RPMI7951 (cell line): ENCODE results near the gene PAX7. TPM values are rescaled to one million over a fixed set of nuclear protein-coding genes. Genes with fewer than 3 reads are reported as not detected.
"Not testable (repeated sequence)": the region's sequence is repeated elsewhere in the genome, so short reads cannot be mapped to it uniquely, and the experiment has no call there.

Experiments
- DNase-seq: peaks from one replicate; pipeline ENCODE4 v3.0.0-alpha.2; 2012; ENCODE audit warnings: low read depth
- total RNA-seq: library from RNA; depleted of rRNA; stranded (reverse); fragments of >200 nt; shearing (Covaris generic); gene quantifications from 2 replicates; pipeline ENCODE4 v1.2.3, GENCODE V29; 2014

Gene PAX7
- total RNA-seq, 1 experiment from 2014 or later, result not detected

DNA sequence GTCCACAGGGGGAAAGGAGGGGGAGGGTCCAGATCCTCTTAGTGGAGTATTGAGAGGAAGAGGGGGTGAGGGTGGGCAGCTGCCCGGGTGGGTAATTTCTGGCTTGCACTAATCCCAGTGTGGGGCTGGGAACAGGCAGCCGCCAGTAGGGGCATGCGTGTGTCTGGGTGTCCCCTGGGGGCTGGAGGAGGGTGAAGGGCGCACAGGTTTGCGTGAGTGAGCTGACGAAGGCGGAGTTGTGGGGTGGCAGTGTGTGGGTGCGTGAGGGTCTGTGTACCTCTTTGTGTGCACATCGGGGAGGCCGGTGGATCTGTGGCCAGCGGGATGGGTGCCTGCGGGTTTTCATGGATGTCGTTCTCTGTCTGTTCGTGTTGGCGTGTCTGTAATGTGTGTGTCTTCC, 97.3 kb downstream of the PAX7 start:
- no peak for DNase-seq

DNA sequence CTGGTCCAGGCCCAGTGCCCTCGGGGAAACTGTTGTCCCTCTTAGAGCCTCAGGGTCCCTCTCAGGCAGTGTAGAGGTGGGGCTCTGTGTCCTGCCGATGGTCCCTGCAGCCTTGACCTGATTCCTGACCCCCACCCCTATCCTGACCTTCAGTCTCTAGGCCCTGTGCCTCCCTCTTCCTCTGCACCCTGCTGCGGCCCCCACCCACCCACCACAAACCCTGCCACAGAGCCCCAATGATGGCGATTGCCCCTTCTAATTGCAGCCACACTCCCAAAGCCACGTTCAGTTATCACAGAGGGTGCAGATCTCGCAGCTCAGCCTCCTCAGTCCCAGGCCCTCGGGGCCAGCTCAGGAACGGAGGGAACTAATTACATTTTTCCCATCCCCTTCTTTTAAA, 99.7 kb downstream of the PAX7 start:
- no peak for DNase-seq

DNA sequence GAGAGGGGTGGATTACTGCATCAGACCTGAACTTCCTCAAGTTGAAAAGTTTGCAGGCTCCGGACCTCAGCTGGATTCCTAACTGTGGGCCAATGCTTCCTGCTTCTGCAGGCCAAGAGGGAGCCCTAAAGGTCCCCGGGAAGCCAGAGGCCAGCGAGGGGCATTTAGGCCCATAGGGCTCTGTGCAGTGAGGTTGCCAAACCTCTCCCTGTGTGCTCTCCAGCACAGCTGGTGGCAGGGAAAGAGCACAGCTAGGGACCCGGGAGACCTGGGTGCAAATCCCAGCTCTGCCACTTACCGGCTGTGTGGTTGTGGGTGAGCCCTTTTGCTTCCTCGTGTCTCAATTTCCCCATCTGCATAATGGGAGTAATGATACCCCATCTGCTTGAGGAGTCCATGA, 100.5 kb downstream of the PAX7 start:
- DNase-seq, result no peak

DNA sequence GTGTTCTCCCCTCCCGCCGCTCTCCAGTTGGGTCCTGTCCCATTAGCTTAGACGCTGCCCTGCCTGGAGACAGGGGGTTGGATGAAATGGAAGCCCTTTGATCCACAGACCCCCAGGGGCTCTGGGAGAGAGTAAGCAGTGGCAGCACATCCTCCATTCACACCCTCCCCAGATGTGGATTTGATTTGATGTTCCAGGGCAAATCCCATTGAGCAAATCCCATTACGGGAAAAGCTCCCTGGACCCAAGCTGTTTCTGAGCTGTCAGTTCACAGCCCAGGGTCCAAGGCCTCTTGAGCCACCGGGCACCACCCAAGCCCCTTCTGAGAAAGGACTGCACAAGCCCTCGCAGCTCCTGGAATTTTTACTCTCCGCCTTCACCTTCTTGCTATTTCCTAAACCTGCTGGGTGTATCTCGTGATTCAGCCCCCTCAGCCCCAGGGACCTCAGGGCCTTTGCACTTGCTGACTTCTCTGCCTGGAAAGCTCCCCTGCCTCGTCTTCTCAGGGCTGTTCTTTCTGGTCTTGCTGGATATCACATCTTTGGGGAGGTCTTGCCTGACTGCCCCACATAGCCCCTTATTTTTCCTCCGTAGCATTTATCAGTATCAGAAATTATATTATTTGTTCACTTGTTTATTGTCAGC, 101.1 kb downstream of the PAX7 start:
- no peak for DNase-seq

DNA sequence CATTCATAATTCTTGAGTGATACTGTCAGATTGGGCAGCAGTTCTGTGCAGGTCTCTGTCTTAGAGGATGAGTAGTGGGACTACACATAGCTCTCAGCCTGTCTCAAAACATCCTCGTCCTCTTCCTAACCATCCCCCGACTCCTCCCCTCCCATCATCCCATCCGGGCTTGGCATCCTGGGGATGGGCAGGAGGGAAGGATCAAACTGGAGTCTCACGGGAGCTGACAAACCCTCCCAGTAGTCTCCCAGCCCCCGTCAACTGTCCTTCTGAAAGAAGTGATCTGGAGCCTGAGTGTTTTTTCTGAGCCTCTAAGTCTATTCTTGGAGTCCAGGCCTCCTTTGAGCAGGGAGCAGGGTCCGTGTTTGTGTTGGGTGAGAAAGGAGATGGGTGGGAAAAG, 102.0 kb downstream of the PAX7 start:
- no peak for DNase-seq

DNA sequence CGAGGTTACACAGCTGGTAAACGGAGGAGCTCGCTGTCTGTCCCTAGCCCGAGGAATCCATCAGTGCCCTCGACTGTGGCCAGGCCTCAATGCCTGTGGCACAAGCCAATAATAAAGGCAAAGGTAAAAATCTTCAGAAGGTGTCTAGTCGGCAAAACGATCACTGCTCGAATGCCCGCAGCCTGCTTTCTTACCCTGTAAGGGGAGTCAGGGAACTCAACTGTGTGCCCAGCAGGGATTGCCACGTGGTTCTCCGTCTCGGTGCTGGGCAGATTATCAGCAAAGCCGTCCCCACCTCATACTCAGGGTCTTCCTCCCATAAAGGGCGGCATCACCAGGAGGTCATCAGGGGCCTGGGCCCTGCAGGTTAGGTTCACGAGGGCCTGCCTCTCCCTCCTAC, 103.4 kb downstream of the PAX7 start:
- no peak for DNase-seq

DNA sequence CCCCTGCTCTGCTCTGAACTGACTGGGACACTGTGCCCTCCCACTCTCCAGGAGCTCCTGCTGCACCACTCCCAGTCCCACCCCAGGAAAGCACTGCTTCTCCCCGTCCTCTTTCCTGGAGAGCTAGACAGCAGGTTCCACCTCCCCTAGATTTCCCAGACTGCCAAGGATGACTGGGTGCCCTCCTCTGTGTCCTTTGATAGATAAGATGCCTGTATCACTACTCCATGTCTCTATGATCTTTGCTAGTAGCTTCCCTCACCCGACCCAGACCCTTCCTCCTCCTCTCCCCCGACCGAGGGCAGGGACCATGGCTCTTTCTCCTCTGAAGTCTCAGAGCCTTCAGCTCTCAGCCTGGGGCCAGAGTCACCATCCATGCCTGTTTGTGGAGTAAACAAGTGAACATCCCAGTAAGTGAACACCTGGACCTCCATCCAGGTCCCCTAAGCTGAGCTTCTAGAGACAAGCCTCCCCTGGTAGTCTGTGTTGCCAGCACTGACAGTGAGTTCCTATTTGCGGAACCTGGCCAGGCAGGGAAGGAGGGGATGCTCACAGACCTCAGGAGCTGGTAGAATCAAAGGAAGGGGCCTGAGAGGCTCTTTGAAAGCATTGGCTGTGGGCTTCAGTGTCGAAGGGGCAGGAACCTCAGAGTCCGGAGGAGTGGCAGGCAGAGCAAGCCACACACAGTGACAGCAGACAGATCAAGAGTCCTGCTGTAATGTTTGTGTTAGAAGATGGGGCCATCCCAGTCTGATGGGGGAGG, 104.0 kb downstream of the PAX7 start:
- no peak for DNase-seq

DNA sequence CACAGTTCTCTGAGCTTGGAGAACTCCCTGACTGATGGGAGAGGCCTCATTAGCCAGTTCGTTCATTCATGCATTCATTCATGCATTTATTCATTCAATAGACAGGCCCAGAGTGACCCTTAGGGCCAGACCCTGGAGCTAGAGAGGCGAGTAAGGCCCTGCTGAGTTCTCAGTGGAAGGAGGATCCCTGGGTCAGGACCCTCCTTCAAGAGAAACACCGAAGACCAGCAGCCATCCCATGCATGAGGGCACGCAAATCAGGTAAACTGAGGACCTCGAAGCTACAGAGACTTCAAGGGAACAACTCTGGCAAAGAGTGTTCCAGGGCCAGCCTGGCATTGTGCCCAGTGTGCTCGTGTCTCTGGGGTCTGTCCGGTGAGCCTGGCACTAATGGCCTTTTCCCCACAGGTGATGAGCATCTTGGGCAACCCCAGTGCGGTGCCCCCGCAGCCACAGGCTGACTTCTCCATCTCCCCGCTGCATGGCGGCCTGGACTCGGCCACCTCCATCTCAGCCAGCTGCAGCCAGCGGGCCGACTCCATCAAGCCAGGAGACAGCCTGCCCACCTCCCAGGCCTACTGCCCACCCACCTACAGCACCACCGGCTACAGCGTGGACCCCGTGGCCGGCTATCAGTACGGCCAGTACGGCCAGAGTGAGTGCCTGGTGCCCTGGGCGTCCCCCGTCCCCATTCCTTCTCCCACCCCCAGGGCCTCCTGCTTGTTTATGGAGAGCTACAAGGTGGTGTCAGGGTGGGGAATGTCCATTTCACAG, 104.8 kb downstream of the PAX7 start:
- DNase-seq, result no peak

DNA sequence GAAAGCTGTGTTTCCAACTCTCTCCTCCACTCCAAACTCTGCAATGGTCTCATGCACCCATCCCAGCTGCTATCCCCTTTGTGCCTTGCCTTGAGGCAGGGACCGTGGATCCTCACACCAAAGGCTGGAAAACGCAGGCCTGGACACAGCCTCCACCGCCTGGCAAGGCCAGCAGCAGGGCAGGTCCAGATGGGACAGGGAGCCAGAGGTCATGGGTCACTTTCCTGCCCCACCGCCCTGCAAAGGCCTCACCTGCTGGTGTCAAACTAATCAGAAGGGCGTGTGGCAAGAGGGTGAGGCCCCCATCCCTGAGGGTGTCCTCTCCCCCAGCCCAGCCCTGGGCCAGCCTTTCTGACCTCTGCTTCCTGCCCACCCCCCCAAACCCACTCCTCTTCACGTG, 106.3 kb downstream of the PAX7 start:
- DNase-seq, result no peak

DNA sequence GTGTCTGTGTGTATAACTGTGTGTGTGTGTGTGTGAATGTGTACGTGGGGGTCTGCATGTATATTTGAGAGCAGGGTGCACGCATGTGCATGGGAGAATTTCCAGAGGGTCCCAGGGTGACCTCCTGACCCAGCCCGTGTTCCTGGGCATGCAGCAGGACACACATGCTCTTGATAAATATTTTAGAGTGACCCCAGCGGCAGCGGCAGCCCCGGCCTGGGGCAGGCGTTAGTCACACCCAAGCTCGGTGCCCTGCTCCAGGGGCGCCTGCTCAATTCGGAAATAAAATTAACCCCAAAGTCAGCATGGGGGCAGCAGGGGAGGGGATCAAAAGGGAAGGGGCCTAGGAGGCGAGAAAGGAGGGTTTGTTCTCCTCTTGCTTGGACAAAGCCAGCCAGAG, 107.5 kb downstream of the PAX7 start:
- DNase-seq, result no peak

DNA sequence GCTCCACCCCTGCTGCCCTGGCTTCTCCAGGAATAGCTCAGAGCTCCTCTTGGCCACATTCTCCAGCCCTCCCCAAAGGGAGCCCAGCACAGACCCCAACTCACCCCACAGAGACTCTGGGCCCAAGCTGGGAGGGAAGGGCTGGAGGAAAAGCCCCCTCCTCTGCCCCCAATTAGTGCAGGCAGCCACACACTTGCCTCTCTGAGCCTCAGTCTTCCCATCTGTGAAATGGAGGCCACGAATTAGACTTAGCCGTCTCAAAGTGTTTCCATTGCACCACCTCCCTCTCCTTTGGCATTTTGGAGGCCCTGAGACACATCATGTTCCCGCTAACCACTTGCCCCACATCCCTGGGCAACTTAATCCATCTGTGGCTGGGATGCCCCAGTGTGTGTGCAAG, 108.0 kb downstream of the PAX7 start:
- DNase-seq, result no peak

DNA sequence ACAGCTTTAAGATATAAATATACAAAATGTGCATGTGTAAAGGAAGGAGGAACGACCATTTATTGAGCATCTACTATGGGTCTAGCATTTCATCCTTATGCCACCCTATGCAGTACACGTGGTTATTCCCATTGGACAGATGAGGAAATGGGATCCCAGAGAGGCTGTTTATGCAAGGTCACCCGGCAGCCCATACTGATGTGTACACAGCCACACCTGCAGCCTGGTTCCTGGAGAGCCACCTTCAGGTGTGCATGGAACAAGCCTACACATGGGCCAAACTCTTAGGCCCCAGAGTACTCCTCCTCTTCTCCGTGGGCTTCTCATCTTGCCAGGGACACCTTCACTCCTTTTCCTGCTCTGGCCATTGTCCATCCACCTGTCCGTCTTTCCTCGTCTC, 108.8 kb downstream of the PAX7 start:
- no peak for DNase-seq

DNA sequence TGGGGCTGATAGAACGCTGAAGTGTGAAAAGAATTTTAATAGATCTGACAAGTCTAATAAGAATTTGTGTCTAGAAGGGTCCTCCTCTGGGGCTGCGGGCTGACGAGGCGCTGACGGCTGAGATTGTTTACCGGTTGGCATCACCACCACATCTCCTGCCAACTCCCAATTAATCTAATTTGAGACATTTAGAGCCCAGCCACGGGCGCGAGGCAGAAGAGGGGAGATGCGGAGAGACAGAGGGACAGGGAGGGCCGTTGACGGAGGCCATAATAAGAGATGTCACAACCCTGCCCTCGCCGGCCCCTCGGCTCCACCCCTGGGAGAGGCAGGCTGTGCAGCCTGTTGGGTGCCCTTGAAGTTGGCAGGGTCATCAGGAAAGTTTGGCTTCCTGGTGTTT, 109.3 kb downstream of the PAX7 start:
- no peak for DNase-seq

DNA sequence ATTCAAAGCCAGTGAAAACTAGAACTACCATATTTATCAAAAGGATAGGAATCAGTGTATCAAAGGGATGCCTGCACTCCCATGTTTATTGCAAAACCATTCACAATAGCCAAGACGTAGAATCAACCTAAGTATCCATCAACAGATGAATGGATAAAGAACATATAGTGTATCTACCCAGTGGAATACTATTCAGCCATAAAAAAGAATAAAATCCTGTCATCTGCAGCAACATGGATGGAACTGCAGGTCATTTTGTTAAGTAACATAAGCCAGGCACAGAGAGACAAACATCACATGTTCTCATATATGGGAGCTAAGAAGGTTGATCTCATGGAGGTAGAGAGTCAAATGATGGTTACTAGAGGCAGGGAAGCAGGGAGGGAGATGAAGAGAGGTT, 110.0 kb downstream of the PAX7 start:
- DNase-seq, result no peak

DNA sequence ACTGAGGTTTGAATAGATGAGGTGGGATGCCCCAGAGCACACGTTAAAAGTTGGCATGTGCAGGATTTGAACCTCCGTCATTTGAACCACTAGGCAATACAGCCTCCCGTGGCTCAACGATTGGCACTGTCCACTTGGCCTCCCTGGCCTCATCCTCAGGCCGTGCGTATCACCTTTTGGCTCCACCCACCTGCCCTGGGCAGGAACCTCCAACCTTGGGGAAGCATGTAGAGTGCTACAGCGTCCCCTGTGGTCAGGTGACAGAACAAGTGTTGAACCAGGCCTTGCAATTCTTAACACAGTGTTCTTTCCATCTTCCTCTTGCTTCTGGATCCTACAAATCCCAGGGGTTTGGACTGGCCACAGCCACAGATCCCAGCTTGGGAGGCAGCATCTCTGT, 112.6 kb downstream of the PAX7 start:
- DNase-seq, result no peak

DNA sequence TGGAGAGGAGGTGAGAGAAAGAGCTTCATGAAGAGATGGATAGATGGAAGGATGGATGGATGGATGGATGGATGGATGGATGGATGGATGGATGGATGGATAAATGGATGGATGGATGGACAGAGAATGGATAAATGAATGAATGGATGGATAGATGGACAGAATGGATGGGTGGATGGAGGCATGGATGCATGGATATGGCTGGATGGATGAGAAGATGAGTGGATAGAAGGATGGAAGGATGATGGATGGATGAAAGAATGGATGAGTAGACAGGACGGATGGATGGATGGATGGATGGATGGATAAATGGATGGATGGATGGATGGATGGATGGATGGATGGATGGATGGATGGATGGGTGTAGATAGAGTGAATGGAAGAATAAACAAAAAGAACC, 113.7 kb downstream of the PAX7 start:
- DNase-seq, result not testable (repeated sequence)

DNA sequence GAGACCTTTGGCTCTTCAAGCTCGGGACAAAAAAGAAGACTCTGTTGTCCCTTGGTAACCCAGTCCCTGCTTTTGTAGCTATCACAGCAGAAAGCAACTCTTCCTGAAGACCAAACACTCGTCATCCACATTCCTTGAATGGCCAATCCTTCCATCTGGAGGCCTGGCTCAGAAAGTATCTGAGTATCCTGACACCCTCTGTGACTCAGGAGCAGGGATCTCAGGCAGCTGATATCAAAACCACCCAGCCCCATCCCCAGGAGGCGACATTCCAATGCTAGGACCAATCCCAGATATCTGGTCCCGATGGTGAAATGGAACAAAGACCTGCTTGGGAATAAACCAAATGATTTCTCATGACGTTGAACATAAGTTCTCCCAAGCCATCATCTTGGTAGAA, 116.3 kb downstream of the PAX7 start:
- no peak for DNase-seq

DNA sequence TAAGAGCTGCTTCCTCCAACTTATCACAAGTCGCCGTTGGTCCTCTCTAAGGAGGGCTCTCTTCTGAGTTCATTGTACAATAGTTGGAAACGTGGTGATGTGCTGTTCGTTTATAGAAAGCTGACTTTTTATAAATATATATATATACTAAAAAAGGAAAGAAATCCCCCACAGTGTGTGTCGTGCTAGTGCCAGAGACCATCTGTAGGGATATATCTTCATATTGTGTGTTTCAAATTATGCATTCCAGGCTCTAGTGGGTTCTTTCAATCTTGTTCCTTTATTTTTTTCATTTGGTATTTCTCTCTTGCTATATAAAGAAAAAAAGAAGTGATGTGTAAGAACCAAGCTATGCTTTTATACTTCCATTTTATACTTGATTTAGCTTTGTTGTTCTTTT, 117.0 kb downstream of the PAX7 start:
- no peak for DNase-seq

DNA sequence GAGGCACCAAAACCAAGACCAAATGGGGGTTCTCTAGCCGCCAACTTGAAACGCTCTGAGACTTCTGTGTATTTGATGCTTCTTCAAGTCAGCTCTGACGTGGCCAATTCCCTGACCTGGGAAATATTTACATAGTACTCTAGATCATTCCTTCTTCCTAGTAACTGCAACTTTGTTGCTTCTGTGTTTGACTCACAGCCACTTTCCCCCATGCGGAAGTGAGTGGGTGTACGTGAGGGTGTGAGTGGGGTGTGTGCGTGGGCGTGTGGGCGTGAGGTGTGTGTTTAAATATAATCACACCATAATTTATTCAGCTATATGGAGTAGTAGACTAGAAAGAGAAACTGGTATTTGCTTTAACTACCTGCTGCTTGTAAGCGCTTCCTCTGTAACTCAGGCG, 117.8 kb downstream of the PAX7 start:
- no peak for DNase-seq

DNA sequence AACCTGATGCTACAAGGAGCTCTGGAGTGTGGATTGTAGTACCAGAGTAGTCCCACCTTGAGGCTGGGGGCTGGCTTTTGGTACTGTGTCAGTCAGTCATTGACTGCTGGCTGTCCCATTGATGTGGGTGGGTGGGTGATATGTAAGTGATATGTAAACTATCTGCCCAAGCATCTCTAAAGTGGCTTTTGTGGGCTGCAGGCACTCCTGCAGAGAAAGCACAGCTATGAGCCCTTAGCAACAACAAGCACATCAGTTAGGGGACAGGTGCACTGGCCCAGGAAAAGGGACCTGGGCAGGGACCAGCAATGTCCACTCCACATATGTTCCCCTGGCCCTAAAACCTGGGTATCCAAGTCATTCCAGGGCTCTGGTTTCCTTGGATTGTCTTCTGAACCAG, 118.9 kb downstream of the PAX7 start:
- no peak for DNase-seq

DNA sequence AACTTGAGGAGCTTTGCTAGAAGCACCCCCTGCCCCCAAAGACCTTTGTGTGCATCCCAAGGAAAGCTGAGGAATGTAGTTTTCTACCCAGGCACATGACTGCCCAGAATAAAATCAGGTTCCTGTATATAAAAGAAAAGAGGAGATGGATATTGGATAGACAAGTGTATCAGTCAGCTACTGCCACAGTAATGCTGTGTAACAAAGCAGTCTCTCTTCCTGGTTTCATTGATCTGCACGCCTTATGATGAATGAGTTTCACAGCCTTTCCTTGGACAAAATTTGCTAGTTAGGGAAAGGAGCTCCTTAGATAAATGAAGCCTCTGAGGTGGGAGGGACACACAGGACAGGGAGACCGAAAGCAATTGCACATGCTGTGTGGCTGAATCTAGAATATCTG, 120.0 kb downstream of the PAX7 start:
- DNase-seq, result no peak

DNA sequence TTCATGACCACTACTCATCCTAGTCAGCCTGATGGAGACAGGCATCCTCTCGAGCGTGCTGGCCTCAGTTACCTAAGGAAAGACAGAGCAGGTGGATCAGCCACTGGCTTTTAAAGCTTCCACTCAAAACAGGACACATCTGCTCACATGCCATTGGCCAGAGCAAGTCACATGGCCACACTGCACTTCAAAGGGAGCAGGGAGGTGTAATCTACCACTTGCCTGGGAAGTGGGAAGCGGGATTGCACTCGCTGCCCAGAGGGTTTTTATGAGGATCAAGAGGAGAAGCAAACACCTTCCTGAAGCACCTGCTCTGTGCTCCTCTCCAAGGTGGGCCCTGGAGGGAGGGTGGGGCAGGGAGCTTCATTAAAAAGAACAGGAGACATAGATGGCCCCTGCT, 120.8 kb downstream of the PAX7 start:
- DNase-seq, result no peak

DNA sequence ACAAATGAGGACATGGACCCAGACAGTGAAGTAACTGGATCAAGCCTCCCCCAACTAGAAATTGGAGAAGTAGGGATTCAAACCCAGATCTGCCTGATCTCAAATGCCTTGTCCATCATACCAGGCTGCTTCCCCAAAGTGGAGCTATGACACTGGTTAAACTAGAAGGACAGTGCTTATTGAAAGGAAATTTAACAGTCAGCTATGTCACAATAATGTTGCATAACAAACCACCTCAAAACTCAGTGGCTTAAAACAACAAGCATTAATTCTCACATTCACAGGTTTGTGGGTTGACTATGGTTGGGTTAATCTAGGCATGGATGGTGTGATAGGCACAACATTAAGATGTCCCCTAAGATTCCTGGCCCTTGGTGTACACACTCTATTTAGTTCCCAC, 121.8 kb downstream of the PAX7 start:
- DNase-seq, result no peak
